ENCODE results near the gene TLCD1.

TLCD1 gene

DNA sequence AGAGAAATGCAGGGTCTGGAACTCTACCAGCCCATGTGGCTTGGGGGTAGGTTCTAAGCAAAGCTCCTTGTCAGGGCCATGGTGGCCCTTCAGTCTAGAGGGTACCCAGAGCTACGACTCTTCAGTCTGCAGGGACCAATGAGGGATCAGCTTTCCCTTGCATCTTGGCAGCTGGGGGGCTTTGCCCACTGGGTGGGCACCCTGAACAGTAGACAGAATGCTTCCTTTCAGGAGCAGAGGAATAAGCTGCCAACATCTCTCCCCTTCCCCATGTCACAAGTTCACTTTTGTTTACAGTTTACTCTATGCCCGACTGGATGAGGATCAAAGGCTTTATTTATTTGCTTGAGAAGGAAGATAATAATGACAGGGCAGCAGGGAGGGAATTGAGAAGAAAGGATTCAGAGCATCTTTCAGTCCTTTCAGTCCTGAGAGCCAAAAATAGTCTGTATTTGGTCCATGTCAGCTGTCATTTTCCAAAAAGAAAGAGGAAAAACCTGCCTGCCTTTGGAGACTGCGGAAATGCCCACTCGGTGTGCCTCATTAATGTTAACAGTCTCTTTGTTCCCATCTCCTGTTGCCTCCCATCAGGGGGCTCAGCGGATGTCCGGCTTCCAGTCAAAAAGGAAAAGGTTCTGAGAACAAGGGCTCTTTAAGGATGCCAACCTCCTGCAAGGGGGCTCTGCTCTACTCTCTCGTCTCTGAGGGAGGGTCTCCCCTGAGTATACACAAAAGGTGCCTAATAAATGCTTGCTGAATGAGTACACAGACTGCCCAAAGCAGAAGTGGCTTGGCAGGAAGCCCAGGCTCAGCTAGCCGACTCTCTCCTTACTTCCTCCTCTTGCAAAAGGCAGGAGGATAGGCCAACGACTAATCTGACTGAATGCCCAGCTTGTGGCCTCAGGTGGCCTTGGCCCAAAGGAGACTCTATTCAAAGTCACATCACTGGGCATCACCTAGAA lies 34.8 kb upstream of the TLCD1 start:
- no peak overlapping the region for H3K4me3 ChIP-seq (ENCODE audit: low read depth, low read length)
- DNase-seq (ENCODE audit: low read depth): no peak
- TF ChIP-seq, protein P1, sequence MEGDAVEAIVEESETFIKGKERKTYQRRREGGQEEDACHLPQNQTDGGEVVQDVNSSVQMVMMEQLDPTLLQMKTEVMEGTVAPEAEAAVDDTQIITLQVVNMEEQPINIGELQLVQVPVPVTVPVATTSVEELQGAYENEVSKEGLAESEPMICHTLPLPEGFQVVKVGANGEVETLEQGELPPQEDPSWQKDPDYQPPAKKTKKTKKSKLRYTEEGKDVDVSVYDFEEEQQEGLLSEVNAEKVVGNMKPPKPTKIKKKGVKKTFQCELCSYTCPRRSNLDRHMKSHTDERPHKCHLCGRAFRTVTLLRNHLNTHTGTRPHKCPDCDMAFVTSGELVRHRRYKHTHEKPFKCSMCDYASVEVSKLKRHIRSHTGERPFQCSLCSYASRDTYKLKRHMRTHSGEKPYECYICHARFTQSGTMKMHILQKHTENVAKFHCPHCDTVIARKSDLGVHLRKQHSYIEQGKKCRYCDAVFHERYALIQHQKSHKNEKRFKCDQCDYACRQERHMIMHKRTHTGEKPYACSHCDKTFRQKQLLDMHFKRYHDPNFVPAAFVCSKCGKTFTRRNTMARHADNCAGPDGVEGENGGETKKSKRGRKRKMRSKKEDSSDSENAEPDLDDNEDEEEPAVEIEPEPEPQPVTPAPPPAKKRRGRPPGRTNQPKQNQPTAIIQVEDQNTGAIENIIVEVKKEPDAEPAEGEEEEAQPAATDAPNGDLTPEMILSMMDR (IDR thresholded peaks at IDR 0.05; ENCODE audit: low read depth, low read length, missing control alignments): no peak

GRCh38 chr17:28759256-28759865 lies 33.3 kb upstream of the TLCD1 start:
- TF ChIP-seq, protein P1 (IDR thresholded peaks at IDR 0.05; ENCODE audit: low read depth, low read length, missing control alignments): no peak
- H3K4me3 ChIP-seq (ENCODE audit: low read depth, low read length): no peak overlapping the region
- DNase-seq (ENCODE audit: low read depth): no peak

GRCh38 chr17:28758411-28759121 lies 32.5 kb upstream of the TLCD1 start:
- TF ChIP-seq, protein P1 (IDR thresholded peaks at IDR 0.05; ENCODE audit: low read depth, low read length, missing control alignments): no peak
- no peak overlapping the region for H3K4me3 ChIP-seq (ENCODE audit: low read depth, low read length)
- no peak for DNase-seq (ENCODE audit: low read depth)

DNA sequence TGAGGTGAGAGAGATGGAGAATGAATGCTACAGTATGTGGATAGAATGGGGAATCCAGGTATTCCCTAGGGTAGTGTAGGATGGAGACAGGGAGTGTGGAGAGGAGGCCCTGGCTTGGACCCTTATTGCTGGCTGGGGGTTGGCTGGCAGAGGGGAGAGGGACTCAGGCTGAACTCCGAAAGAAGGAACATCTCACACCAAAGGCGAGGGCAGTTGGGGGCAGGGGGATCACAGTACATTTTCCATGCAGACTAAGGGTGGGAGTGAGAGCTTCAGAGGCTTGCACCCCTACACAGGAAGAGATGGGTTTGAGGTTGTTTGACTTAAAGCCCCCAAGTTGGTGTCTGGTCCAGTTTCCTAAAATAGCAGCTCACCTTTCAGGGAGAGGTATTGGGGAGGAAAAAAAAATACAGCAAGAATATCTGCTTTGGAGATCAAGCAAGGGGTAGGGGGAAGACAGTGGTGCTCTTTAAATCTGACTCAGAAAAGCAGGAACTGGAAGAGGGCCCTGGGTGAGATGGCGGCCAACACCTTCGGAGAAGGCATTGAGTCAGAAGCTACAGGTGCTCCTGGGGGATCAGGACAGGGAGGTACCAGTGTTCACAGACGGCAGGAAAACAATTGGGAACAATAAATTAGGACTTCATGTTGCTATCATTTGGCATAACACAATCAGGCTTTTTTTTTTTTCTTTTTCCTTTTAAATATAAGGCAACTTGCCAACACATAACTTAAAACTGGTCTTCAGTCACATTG lies 30.2 kb upstream of the TLCD1 start:
- TF ChIP-seq, protein P1 (IDR thresholded peaks at IDR 0.05; ENCODE audit: low read depth, low read length, missing control alignments): no peak
- no peak for DNase-seq (ENCODE audit: low read depth)
- no peak overlapping the region for H3K4me3 ChIP-seq (ENCODE audit: low read depth, low read length)

- H3K4me3 ChIP-seq (ENCODE audit: low read depth, low read length): no peak overlapping the region
- TF ChIP-seq, protein P1 (IDR thresholded peaks at IDR 0.05; ENCODE audit: low read depth, low read length, missing control alignments): no peak
- no peak for DNase-seq (ENCODE audit: low read depth)
Measured at GRCh38 chr17:28755486-28755885, 29.5 kb upstream of the TLCD1 start.

- H3K4me3 ChIP-seq (ENCODE audit: low read depth, low read length): no peak overlapping the region
- TF ChIP-seq, protein P1 (IDR thresholded peaks at IDR 0.05; ENCODE audit: low read depth, low read length, missing control alignments): no peak
- no peak for DNase-seq (ENCODE audit: low read depth)
Measured at GRCh38 chr17:28751600-28752366, 25.8 kb upstream of the TLCD1 start.
